PC-3 (cell line): ENCODE results near the gene CEBPA. TPM values are rescaled to one million over a fixed set of nuclear protein-coding genes. Genes with fewer than 3 reads are reported as not detected.

Source experiments
- ATAC-seq: fragments of 200-7000 bp; cut with Tn5 transposase; 2 replicates; pipeline ENCODE4 v1.9.1; 2020; ENCODE audit warnings: mild to moderate bottlenecking, moderate library complexity
- BruUV-seq: library from RNA; stranded (reverse); fragments of 400-500 nt; replicated peaks from 2 replicates; lab custom pipeline; 2021; lab: Mats Ljungman, UMichigan
- CTCF ChIA-PET: fragments of 300-600 bp; sonication (Branson Sonifier 250); formaldehyde crosslinking; loops from one replicate; lab custom pipeline; 2022; ENCODE audit warnings: antibody characterized with exemption; lab: Charles Lee
- POLR2A ChIA-PET: fragments of 300-600 bp; sonication (Branson Sonifier 250); formaldehyde crosslinking; loops from one replicate; lab custom pipeline; 2022; ENCODE audit warnings: antibody characterized with exemption; ENCODE audit not compliant: unreplicated experiment; lab: Charles Lee
- DNase-seq: peaks from one replicate; pipeline ENCODE4 v3.0.0-alpha.2; 2015
- H2AFZ ChIP-seq: fragments of 300-600 bp; sonication (generic); 2 replicates; pipeline ENCODE4 v1.6.0; 2016; ENCODE audit warnings: antibody characterized with exemption, low read length
- H3F3A ChIP-seq: fragments of 300-600 bp; sonication (generic); one replicate; pipeline ENCODE4 v1.6.0; 2017; ENCODE audit warnings: antibody characterized with exemption, low read length, control low read depth, mild to moderate bottlenecking; ENCODE audit not compliant: unreplicated experiment
- H3K27ac ChIP-seq: fragments of 300-600 bp; sonication (generic); 2 replicates; pipeline ENCODE4 v1.5.1; 2016; ENCODE audit warnings: mild to moderate bottlenecking, low read length
- H3K27me3 ChIP-seq: fragments of 300-600 bp; sonication (generic); 2 replicates; pipeline ENCODE4 v1.6.1; 2016; ENCODE audit warnings: low read length, mixed read lengths
- H3K36me3 ChIP-seq: fragments of 300-600 bp; sonication (generic); 2 replicates; pipeline ENCODE4 v1.6.1; 2016; ENCODE audit warnings: low read depth, mixed run types, low read length, mixed read lengths
- H3K4me1 ChIP-seq: fragments of 300-600 bp; sonication (generic); 2 replicates; pipeline ENCODE4 v1.5.1; 2016; ENCODE audit warnings: low read length; ENCODE audit not compliant: insufficient read depth
- H3K4me2 ChIP-seq: fragments of 300-600 bp; sonication (generic); 2 replicates; pipeline ENCODE4 v1.6.0; 2016; ENCODE audit warnings: low read length
- H3K4me3 ChIP-seq: fragments of 300-600 bp; sonication (generic); 2 replicates; pipeline ENCODE4 v1.5.1; 2016; ENCODE audit warnings: mild to moderate bottlenecking, low read length, mixed read lengths
- H3K79me2 ChIP-seq: fragments of 300-600 bp; sonication (generic); 2 replicates; pipeline ENCODE4 v1.6.1; 2017; ENCODE audit warnings: low read length, mixed read lengths
- H3K9ac ChIP-seq: fragments of 300-600 bp; sonication (generic); 2 replicates; pipeline ENCODE4 v1.6.0; 2016; ENCODE audit warnings: mild to moderate bottlenecking, low read length
- H3K9me2 ChIP-seq: fragments of 300-600 bp; sonication (generic); replicated peaks from 2 replicates; pipeline ENCODE4 v1.6.1; 2016; ENCODE audit warnings: mixed run types, low read length, mixed read lengths
- H3K9me3 ChIP-seq: fragments of 300-600 bp; sonication (generic); 2 replicates; pipeline ENCODE4 v1.6.1; 2016; ENCODE audit warnings: low read length, mixed read lengths
- H4K20me1 ChIP-seq: fragments of 300-600 bp; sonication (generic); 2 replicates; pipeline ENCODE4 v1.6.1; 2016; ENCODE audit warnings: low read length, mixed read lengths
- CTCF ChIP-seq: fragments of 300-600 bp; sonication (generic); conservative IDR thresholded peaks from 2 replicates; pipeline ENCODE4 v1.5.1; 2017; ENCODE audit warnings: antibody characterized with exemption, low read depth, mild to moderate bottlenecking, low read length
- EZH2 ChIP-seq: fragments of 300-600 bp; sonication (generic); IDR thresholded peaks from one replicate; pipeline ENCODE4 v1.6.1; 2017; ENCODE audit warnings: antibody characterized with exemption, mild to moderate bottlenecking, low read length; ENCODE audit not compliant: unreplicated experiment
- EZH2phosphoT487 ChIP-seq: fragments of 300-600 bp; sonication (generic); IDR thresholded peaks from 2 replicates; pipeline ENCODE4 v1.6.1; 2018; ENCODE audit warnings: mild to moderate bottlenecking, antibody characterized with exemption, low read length, borderline replicate concordance
- intact Hi-C: fragments of 100-400 bp; cut with micrococcal nuclease; formaldehyde crosslinking; loops from 2 replicates; pipeline ENCODE4 v1.9.0; 2023
- total RNA-seq: library from RNA; depleted of rRNA; stranded (reverse); fragments of >200 nt; gene quantifications from 2 replicates; pipeline ENCODE4 v1.2.3, GENCODE V29; 2014

CEBPA gene
- total RNA-seq, 1 experiment from 2014 or later, result 2.9 TPM

- H4K20me1 ChIP-seq, result no peaks in the 10 kb centered on the region
- ATAC-seq (no peak), DNase-seq (no peak)
- no peak overlapping the region for H2AFZ ChIP-seq
- no peak overlapping the region for H3K4me2 ChIP-seq
- no peaks in the 10 kb centered on the region for H3K4me1 ChIP-seq
- H3K4me3 ChIP-seq, result no peak overlapping the region
- H3K36me3 ChIP-seq, result no peaks in the 10 kb centered on the region
- CTCF ChIA-PET, result no interaction called here
- no peaks in the 10 kb centered on the region for H3K79me2 ChIP-seq
- no peaks in the 10 kb centered on the region for H3K27me3 ChIP-seq
- no TSS peak for BruUV-seq
- no peaks in the 10 kb centered on the region for H3K9me2 ChIP-seq
- TF ChIP-seq EZH2 (no peak), CTCF (no peak), EZH2phosphoT487 (no peak)
- H3K27ac ChIP-seq, result no peak overlapping the region
- H3F3A ChIP-seq, result no peaks in the 10 kb centered on the region
- intact Hi-C loops, result no loop called here
- no peak overlapping the region for H3K9ac ChIP-seq
- no peaks in the 10 kb centered on the region for H3K9me3 ChIP-seq
- POLR2A ChIA-PET, result no interaction called here
Observed at GRCh38 chr19:33266974-33267484, 35.3 kb downstream of the CEBPA start.

- no TSS peak for BruUV-seq
- CTCF ChIA-PET, result no interaction called here
Observed at GRCh38 chr19:33264881-33265445, 37.4 kb downstream of the CEBPA start.

More at GRCh38 chr19:33264881-33265445, 37.4 kb downstream of the CEBPA start:
- POLR2A ChIA-PET, result no interaction called here
- TF ChIP-seq EZH2phosphoT487 (no peak), CTCF (no peak), EZH2 (no peak)
- Histone ChIP-seq H3K9me2 (no peaks in the 10 kb centered on the region), H3K9ac (no peak overlapping the region), H4K20me1 (no peaks in the 10 kb centered on the region), H3K9me3 (no peaks in the 10 kb centered on the region), H3K79me2 (no peaks in the 10 kb centered on the region), H3K36me3 (no peaks in the 10 kb centered on the region), H2AFZ (no peak overlapping the region), H3K4me1 (no peaks in the 10 kb centered on the region), H3F3A (no peaks in the 10 kb centered on the region), H3K4me3 (no peak overlapping the region), H3K4me2 (no peak overlapping the region), H3K27ac (no peak overlapping the region), H3K27me3 (no peaks in the 10 kb centered on the region)
- ATAC-seq (no peak), DNase-seq (no peak)
- intact Hi-C loops, result no loop called here
